Astrocyte of the cerebellum (primary cell): Measurements from ENCODE around the gene CSNK2A1.
"Not testable (repeated sequence)": the region's sequence is repeated elsewhere in the genome, so short reads cannot be mapped to it uniquely, and the experiment has no call there.

Experiments
- DNase-seq: peaks from one replicate; pipeline ENCODE4 v3.0.0-alpha.2; 2011; ENCODE audit warnings: low read depth
- H3K4me3 ChIP-seq: 2 replicates; pipeline ENCODE4 v1.5.1; 2011; ENCODE audit warnings: mild to moderate bottlenecking, low read depth, low read length, moderate library complexity
- in situ Hi-C: cut with HindIII; loops from 2 replicates; pipeline ENCODE4 v1.10.0; 2017; ENCODE audit warnings: low sequenced_read_pairs
- TF ChIP-seq, protein P1 (sequence below): IDR thresholded peaks from 2 replicates; pipeline ENCODE4 v1.5.1; 2012; ENCODE audit warnings: low read length, low read depth, moderate library complexity, mild to moderate bottlenecking; ENCODE audit errors: missing control alignments

The CSNK2A1 gene

DNA sequence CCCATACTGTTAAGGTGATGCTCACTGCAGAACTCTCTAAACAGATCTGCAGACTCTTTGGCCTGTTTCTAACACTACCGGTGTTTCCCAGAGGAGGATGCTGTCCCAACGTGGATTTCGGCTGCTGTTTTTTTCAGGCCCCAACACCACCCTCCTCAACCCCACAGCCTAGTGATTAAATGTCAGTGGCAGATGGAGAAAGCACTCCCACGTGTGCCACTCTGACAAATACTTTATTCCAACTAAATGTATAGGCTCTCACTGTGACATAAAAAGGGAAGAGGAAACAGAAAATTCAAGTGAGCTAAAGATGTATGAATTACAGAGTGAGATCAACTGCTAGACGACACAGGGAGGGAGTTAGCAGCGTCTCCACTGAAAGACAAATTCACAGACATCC lies 84.8 kb downstream of the CSNK2A1 start:
- DNase-seq: no peak
- TF ChIP-seq, protein P1, sequence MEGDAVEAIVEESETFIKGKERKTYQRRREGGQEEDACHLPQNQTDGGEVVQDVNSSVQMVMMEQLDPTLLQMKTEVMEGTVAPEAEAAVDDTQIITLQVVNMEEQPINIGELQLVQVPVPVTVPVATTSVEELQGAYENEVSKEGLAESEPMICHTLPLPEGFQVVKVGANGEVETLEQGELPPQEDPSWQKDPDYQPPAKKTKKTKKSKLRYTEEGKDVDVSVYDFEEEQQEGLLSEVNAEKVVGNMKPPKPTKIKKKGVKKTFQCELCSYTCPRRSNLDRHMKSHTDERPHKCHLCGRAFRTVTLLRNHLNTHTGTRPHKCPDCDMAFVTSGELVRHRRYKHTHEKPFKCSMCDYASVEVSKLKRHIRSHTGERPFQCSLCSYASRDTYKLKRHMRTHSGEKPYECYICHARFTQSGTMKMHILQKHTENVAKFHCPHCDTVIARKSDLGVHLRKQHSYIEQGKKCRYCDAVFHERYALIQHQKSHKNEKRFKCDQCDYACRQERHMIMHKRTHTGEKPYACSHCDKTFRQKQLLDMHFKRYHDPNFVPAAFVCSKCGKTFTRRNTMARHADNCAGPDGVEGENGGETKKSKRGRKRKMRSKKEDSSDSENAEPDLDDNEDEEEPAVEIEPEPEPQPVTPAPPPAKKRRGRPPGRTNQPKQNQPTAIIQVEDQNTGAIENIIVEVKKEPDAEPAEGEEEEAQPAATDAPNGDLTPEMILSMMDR: no peak
- no peak overlapping the region for H3K4me3 ChIP-seq
- in situ Hi-C loops: no loop called here

DNA sequence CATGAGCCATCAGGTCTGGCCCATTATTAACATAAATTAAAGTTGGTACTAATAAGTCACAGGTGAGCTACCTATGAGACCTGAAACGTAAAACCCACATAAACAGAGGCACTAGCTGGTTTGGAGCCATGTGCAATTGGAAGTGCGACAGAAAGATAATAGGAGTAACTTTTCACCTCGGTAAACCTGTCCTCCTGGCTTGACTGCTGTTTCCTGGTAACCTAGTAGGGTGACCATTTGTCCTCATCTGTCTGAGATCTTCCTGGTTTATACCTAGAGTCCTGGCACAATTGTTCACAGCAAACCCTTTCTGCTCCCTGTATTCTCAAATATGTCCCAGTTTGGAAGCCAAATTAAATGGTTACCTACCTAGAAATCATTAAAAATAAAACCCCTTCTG lies 88.6 kb downstream of the CSNK2A1 start:
- no peak for DNase-seq
- no peak overlapping the region for H3K4me3 ChIP-seq
- TF ChIP-seq, protein P1: no peak
- in situ Hi-C loops: no loop called here

DNA sequence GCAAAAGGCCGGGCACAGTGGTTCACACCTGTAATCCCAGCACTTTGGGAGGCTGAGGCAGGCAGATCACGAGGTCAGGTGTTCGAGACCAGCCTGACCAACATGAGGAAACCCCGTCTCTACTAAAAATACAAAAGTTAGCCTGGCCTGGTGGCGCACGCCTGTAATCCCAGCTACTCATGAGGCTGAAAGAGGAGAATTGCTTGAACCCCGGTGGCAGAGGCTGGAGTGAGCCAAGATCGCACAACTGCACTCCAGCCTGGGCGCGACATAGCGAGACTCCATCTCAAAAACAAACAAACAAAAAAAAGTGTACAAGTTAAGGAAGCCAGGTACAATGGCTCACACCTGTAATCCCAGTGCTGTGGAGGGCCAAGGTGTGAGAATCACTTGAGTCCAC lies 91.6 kb downstream of the CSNK2A1 start:
- DNase-seq, H3K4me3 ChIP-seq, in situ Hi-C loops: not testable (repeated sequence)

DNA sequence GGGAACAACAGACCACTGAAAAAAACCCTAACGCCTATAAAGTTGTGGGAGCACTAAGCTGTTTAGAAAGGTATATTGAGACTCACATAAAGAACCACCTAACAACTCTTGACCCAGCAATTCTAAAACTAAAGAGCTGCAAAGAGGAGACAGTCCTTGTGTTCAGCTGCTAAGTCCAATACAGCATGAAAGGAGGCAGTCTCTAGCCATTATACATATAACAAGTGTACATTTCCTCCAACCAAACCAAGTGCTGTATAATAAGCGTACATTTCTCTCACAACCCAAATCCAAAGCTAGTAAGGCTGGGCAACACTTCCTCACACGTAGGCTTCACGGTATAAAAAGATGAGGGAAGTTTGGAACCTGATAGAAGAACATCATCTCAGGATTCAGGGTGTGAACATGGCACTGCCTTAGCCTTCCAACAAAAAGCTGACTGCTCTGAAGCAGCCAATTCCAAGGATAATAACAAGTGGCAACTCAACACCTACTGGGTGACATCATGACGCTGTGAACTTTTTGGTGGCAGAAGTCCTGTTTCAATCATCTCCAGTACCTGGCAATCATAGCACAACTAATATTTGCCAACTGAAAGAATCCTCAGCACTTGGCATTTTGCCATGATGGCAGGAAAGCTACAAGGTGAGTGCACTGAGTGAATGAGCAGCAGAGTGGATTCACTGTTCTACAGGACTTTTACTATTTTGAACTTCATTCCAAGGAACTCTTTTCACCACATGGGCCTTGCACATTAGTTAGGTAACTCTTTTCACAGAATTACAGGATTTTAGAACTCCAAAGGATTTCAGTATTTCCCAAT lies 97.9 kb downstream of the CSNK2A1 start:
- DNase-seq: no peak
- H3K4me3 ChIP-seq: no peak overlapping the region
- in situ Hi-C loops: no loop called here
- TF ChIP-seq, protein P1: no peak

DNA sequence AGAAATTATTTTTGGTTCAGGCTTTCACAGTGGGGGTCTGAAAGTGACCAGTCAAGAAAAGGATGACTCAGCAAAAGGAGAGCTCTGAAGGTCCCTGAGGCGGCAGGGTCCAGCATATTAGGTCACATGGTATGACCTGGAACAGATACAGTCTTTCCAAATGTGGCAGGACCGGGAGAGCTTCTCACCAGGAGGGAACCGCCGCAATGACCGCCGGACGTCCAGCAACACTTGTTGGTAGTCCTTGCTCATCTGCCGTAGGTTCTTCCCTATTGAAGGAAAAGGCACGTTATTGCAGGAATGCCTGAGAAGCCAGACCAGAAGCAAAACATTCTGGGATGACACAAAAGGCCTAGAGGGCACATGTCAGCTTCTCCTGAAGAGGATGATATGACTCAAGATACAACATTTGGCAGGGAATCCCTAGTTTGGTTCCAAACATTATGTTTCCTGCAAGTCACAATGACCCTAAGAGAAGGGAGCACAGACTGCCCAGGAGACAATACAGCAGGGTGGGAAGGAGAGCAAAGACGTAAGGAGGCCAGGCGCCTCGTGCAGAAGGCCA lies 98.6 kb downstream of the CSNK2A1 start:
- TF ChIP-seq, protein P1: no peak
- in situ Hi-C loops: no loop called here
- no peak overlapping the region for H3K4me3 ChIP-seq
- peak; percentile 29 for DNase-seq

DNA sequence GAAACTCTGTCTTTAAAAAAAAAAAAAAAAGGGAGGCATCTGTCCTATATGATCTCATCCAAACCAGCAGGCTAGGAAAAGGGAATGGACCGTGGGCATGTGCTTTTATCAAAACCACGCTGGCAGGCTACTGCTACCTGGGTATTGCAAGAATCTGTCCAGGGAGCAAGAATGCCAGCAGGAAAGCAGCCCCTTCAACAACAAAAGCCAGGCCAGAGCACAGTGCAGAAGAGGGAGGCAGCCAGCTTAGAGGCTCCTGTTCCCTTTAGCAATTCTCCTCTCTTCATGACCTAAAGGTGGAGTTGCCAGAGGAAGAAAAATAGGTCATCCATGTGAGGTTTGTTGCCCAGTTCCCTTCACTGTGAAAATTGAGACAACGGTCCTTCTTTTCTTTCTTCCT lies 99.5 kb downstream of the CSNK2A1 start:
- no peak overlapping the region for H3K4me3 ChIP-seq
- no peak for DNase-seq
- TF ChIP-seq, protein P1: no peak
- in situ Hi-C loops: no loop called here

DNA sequence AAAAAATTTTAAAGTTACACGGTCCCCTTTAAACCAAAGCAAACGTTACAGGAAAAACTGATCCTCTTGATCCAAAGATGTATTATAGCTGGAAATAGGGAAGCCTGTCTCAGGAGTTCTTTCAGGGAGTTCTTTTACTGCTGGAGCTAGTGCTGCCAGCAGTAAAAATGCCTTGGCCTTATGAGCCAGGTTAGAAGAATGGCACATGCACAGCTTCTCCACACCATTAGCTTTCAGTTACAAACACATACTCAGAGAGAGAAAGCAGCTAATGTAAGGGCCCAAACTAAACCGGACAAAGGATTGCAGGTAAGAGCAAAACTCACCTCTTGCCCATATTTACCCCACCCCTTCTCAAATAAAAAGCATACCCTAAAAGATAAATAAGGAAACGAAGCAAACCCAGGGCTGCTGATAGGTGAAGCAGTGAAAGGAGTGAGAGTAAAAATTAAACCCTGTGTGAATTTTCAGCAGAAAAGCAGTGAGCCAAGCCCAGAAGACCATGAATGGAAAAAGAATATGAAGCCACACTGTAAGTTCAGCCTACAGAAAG lies 100.3 kb downstream of the CSNK2A1 start:
- no peak overlapping the region for H3K4me3 ChIP-seq
- TF ChIP-seq, protein P1: no peak
- DNase-seq: no peak
- in situ Hi-C loops: no loop called here
